ENCODE data around the gene SERPINA5.

SERPINA5 gene

GRCh38 chr14:94555991-94556390 is 25.2 kb upstream of the SERPINA5 start:
- DNase-seq, result no peak

DNA sequence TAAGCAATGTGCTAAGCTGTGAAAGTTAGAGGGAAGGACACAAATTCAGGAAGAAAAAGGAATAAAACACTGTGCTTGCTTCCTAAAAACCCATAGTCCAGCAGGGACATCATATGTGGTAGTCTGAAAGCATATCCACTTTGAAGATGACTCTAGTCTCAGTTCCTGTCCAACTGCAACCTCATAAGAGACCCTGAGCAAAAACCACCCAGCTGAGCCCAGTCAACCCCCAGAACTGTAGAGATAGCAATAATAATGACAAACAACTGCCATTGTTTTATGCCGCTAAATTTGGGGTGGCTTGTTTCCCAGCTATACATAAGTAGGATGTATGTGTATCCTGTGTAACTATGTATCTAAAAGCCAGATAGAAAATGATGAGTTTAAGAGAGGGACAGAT is 23.9 kb upstream of the SERPINA5 start:
- no peak for DNase-seq

GRCh38 chr14:94558842-94559241 is 22.4 kb upstream of the SERPINA5 start:
- no peak for DNase-seq

GRCh38 chr14:94559638-94560290 is 21.5 kb upstream of the SERPINA5 start:
- no peak for DNase-seq

DNA sequence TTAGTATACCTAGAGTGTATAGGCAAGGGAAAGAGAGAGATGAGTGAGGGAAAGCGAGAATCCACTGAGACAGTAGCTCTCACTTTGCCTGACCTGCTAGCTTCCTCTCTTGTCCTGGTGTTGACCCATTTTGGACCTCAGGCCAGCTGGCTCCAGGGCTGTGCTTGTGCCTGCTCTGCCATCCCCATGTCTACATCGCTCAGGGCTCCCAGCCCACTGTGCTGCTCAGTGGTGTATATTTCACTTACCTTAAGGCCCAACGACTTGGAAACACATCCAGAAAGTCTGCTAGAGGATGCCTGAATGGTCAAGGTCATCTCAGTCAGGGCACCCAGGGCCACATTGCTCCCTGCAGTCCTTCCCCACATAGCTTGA is 20.9 kb upstream of the SERPINA5 start:
- no peak for DNase-seq

GRCh38 chr14:94560751-94561655 is 20.2 kb upstream of the SERPINA5 start, which contains the start of gene SERPINA4:
Gene SERPINA4 (plus strand): TSS chr14:94561442. CDS start chr14:94563483, 2,041 bp downstream.
- DNase-seq, result no peak

- no peak for DNase-seq
Observed at GRCh38 chr14:94561656-94562010, 19.6 kb upstream of the SERPINA5 start.

GRCh38 chr14:94562022-94562421 is 19.2 kb upstream of the SERPINA5 start:
- no peak for DNase-seq

- no peak for DNase-seq
Observed at GRCh38 chr14:94562941-94563883, 18.0 kb upstream of the SERPINA5 start.

- no peak for DNase-seq
Observed at GRCh38 chr14:94564381-94564780, 16.8 kb upstream of the SERPINA5 start.

- DNase-seq, result no peak
Observed at GRCh38 chr14:94568186-94568585, 13.0 kb upstream of the SERPINA5 start.

GRCh38 chr14:94569381-94570001 is 11.7 kb upstream of the SERPINA5 start:
- DNase-seq, result no peak

GRCh38 chr14:94570002-94570400 is 11.2 kb upstream of the SERPINA5 start:
- DNase-seq, result no peak

DNA sequence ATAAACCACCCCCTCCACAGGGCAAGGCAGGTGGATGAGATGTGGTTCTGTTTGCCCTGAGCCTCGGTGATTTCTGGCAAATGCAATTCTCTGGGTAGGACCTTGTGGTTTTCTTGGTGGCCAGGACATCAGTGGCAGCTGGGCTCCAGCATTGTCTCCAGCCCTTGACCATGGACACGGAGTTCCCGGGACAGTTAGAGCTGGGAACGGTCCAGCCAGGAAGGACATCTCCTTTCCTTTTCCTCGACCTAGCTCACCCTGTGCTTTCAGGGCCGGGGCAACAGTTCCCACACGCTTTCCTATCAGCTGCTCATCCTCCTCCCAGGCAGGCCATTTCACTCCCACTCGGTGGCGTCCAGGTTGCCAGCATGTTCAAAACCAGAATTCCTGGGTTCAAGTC is 10.8 kb upstream of the SERPINA5 start:
- DNase-seq, result no peak

DNA sequence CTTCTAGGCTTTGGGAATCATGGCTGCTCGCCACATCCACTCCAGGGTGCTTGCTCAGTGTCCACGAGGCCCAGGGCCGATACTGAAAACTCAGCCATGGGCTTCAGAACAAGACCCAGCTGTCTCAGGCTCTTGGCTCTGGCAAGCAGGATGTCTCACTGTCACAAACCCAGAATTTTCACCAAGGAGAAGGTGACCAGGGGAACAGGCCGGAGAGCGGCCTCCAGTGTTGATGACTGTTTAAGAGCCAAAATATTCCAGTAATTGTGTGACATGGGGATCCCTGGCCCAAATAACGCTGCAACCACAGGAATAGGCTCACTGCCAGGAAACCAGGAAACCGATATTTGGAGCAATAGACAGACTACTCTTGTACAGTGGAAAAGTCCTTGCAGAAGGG is 9.8 kb upstream of the SERPINA5 start:
- no peak for DNase-seq

DNA sequence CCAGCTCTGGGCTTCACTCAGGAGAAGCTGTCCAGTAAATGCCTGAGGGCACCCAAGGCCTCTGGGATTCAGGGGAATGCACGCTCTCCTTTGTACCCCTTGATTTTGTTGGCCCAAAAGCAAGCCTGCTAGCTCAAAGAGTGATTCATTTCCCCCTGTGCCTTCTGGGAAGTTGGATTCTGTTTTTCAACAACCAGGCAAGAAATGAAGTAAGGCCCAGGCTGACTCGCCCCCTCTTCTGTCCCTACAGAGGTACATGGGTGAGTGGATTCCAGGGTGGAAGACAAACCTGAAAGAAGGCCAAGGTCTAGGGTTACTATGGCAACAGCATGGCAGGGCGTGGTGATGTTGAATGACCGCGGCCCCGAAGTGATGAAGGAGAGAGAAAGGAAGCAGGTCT is 9.3 kb upstream of the SERPINA5 start:
- DNase-seq, result peak; percentile 17

DNA sequence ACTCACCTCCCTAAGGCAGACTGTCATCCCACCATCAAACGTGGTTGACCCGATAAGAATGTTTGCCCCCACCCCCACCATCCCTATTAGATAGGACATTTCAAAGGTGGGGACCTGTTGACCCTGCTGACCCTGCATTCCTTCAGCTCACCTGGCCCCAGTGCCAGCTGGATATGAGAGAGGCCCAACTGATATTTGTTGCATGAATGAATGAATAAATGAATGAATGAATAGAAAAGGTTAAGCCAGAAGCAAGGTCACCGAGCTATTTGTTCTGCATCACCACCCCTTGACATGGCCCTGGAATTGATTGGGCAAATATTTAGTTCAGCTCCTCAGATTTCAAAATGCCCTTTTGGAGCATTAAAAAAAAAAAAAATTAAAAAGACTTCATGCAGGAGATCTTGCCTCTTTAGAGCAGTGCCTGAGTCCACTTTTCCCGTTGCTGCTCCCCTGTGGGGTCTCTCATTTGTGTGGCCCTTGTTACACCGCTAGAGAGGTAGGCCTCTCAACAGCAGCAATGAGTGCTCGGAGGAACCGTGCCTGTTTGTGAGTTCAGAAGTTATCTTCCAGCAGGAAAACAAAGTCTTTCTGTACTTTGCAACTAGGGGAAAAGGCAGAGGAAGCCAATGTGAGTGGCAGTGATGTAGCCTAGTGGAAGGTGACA is 8.5 kb upstream of the SERPINA5 start:
- DNase-seq, result no peak

DNA sequence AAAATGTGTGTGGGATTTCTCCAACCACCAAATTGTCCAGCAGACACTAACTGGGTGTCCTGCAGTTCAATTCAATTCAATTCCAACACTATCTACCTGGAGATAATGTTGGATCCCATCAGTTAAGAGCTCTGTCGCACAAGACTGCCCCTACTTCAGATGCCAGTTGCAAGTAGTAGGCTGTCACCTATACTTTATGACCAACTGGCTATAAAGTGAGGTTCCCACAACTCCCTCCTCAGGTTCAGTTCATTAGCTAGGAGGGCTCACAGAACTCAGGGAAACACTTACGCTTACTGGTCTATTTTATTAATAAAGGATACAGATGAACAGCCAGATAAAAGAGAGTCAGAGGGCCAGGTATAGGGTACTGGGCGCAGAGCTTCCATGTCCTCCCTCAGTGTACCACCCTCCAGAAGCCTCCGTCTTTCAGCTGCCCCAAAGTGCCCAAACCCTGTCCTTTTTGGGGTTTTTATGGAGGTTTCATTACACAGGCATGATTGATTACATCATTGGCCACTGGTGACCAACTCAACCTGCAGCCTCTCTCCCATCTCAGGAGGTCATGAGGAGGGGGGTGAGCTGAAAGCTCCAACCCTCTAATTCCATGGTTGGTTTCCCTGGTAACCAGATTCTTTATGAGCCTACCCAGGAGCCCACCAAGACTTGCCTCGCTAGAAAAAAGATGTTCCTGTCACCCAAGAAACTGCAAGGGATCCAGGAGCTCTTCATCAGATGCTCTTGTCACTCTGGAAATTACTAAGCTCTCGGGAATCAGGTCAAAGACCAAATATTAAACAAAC is 7.5 kb upstream of the SERPINA5 start:
- DNase-seq, result no peak

DNA sequence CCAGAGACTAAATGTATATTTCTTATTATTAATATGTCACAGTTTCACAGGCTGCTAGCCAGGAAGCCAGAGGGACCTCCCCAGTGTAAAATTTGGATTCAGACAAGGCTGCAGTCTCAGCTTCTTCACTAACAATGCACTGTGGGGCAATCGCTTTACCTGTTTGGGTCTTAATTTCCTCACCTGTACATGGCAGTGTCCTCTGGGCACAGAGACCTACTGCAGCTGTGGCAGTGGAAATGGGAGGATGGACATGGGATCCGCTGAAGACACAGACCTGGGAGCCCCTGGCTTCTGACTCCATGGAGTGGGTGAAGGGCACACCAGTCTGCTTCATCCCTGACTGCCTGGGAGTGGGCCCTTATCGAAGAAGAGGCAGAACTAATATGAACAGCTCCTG is 6.9 kb upstream of the SERPINA5 start:
- no peak for DNase-seq

DNA sequence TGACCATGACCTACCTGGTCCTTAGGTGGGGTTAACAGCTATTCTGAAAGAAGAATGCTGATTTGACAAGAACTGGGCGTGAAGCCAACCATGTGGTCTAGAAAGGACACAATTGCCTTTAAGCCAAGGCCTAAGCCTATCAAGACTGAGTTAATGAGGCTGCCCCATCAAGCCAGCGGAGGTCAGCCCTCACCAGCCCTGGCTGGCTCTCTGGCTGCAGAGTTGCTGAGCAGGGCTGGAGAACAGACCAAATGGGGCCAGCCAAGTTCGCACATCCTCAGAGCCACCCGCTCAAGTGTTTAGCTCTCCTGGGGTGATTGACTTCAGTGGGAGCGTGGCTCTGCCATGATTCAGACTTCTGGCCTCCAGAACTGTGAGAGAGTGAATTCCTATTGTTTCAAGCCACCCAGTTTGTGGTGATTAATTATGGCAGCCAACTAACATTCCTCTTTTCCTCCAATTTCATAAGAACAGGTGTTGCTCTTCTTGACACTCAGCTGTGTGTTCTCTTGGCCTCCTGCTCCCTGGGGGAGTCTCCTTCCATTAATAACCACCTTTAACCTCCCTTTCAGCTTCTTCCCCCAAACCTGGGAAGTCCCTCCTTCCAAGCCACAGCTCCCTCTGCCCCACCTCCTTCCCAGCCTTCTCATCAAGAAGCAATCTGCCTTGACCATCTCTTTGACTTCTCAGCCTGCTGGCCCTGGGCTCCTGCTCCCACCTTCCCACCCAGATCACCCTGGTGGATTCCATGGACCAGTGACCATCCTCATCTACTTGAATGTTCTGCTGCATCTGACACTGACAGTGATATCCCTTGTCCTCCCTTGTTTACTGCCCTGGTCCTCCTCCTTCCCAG is 5.3 kb upstream of the SERPINA5 start:
- DNase-seq, result no peak

All from midbrain (tissue), 1 donor.